Measurements from ENCODE around the gene LSAMP.

DNA sequence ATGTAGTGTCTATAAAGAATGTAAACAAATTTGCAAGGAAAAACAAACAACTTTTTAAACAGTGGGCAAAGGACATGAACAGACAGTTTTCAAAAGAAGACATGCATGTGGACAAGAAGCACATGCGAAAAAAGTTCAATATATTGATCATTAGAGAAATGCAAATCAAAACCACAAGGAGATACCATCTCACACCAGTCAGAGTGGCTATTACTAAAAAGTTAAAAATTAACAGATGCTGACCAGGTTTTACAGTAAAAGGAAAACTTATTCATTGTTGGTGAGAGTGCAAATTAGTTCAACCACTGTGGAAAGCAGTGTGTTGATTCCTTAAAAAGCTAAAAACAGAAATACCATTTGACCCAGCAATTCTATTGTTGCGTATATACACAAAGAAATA lies 47.1 kb upstream of the LSAMP start:
- TF ChIP-seq, protein P1, sequence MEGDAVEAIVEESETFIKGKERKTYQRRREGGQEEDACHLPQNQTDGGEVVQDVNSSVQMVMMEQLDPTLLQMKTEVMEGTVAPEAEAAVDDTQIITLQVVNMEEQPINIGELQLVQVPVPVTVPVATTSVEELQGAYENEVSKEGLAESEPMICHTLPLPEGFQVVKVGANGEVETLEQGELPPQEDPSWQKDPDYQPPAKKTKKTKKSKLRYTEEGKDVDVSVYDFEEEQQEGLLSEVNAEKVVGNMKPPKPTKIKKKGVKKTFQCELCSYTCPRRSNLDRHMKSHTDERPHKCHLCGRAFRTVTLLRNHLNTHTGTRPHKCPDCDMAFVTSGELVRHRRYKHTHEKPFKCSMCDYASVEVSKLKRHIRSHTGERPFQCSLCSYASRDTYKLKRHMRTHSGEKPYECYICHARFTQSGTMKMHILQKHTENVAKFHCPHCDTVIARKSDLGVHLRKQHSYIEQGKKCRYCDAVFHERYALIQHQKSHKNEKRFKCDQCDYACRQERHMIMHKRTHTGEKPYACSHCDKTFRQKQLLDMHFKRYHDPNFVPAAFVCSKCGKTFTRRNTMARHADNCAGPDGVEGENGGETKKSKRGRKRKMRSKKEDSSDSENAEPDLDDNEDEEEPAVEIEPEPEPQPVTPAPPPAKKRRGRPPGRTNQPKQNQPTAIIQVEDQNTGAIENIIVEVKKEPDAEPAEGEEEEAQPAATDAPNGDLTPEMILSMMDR (IDR thresholded peaks at IDR 0.05) = no peak
- TF ChIP-seq POLR2A (IDR thresholded peaks at IDR 0.05) (no peak), POLR2AphosphoS5 (IDR thresholded peaks at IDR 0.05; ENCODE audit: insufficient read depth in 1 of 2, low read depth in 1 of 2) (no peak)
